Peyer's patch (tissue), 4 donors: ENCODE measurements around the gene CLPTM1L. TPM values are rescaled to one million over a fixed set of nuclear protein-coding genes. Genes with fewer than 3 reads are reported as not detected.
A peak's percentile ranks its signal among the peaks of the same experiment; 100 is the strongest.

Experiments
- DNase-seq, 3 donors: peaks; one replicate each; pipeline ENCODE4 v3.0.0-alpha.2; 2017 to 2019
- H3K27ac ChIP-seq, 4 donors: fragments of 200-600 bp; sonication (generic); one replicate each; pipeline ENCODE4 v1.5.1; 2016 to 2019
- H3K27me3 ChIP-seq, 2 donors: fragments of 200-600 bp; sonication (generic); one replicate each; pipeline ENCODE4 v1.5.1; 2019
- H3K36me3 ChIP-seq, 3 donors: fragments of 200-600 bp; sonication (generic); one replicate each; pipeline ENCODE4 v1.5.1; 2016 to 2019
- H3K4me1 ChIP-seq, 4 donors: fragments of 200-600 bp; sonication (generic); one replicate each; pipeline ENCODE4 v1.5.1; 2016 to 2019
- H3K4me3 ChIP-seq, 4 donors: fragments of 200-600 bp; sonication (generic); 1 replicate in 3 of 4; 2 replicates in 1 of 4; pipeline ENCODE4 v1.5.1; 2016 to 2019; ENCODE audit warnings: mild to moderate bottlenecking in 1 of 4
- H3K9me3 ChIP-seq, 4 donors: fragments of 200-600 bp; sonication (generic); one replicate each; pipeline ENCODE4 v1.5.1; 2016 to 2019; ENCODE audit warnings: mild to moderate bottlenecking in 1 of 4
- POLR2A ChIP-seq, 2 donors: fragments of 450-650 bp; IDR thresholded peaks; one replicate each; pipeline ENCODE4 v1.5.1; 2017; ENCODE audit warnings: antibody characterized with exemption in 2 of 2, mild to moderate bottlenecking in 2 of 2, moderate library complexity in 2 of 2
- total RNA-seq, 4 donors: library from RNA; depleted of rRNA; stranded (reverse); fragments of >200 nt; gene quantifications; one replicate each; pipeline ENCODE4 v1.1.0, GENCODE V29; 2016
- TF ChIP-seq, protein P1 (sequence below), 6 experiments: fragments of 450-650 bp in 4 of 6; fragments of 200-600 bp in 2 of 6; sonication (generic) in 1 of 6; IDR thresholded peaks; one replicate each; pipeline ENCODE4 v1.5.1; 2017 to 2019; ENCODE audit warnings: antibody characterized with exemption in 6 of 6, mild to moderate bottlenecking in 3 of 6, moderate library complexity in 1 of 6

Gene CLPTM1L
- total RNA-seq, 4 donors from 2014 or later, result 115 to 209 (median 143) TPM

DNA sequence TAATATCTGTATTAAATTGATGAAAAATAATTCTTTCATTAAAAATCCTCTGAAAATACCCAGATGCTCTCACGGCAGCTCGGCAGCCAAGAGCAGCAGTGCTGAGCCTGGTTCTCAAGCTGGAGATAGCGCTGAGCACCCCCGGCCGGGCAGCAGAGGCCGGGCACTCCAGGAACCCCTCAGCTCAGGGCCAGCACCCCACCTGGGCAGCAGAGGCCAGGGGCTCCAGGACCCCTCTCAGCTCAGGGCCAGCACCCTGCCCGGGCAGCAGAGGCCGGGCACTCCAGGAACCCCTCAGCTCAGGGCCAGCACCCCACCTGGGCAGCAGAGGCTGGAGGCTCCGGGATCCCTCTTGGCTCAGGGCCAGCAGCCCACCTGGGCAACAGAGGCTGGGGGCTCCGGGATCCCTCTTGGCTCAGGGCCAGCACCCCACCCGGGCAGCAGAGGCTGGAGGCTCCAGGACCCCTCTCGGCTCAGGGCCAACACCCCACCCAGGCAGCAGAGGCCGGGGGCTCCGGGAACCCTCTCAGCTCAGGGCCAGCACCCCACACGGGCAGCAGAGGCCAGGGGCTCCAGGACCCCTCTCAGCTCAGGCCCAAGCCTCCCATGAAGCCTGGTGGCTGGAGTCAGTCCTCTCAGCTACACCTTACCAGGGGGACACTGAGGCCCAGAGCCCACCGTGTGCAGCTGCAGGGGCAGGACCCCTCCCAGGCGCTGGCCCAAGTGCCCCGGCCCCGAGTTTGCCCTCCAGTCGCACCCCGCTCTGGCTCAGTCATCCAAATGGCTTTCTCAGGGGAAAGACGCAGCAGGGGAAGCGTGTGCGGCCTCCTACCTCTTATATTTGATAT, 21.7 kb downstream of the CLPTM1L start:
- no peaks in the 10 kb centered on the region for H3K4me1 ChIP-seq
- DNase-seq, result peak in 2 of 3 donors; percentile 39 to 42
- H3K4me3 ChIP-seq, result no peak overlapping the region
- no peaks in the 10 kb centered on the region for H3K27me3 ChIP-seq
- no peak overlapping the region for H3K27ac ChIP-seq
- H3K36me3 ChIP-seq, result peaks cover 0 to 81% (median 0%) of the 10 kb centered on the region in 3 donors
- H3K9me3 ChIP-seq, result no peaks in the 10 kb centered on the region
- no peak for TF ChIP-seq POLR2A (IDR thresholded peaks at IDR 0.05)
- TF ChIP-seq, protein P1, sequence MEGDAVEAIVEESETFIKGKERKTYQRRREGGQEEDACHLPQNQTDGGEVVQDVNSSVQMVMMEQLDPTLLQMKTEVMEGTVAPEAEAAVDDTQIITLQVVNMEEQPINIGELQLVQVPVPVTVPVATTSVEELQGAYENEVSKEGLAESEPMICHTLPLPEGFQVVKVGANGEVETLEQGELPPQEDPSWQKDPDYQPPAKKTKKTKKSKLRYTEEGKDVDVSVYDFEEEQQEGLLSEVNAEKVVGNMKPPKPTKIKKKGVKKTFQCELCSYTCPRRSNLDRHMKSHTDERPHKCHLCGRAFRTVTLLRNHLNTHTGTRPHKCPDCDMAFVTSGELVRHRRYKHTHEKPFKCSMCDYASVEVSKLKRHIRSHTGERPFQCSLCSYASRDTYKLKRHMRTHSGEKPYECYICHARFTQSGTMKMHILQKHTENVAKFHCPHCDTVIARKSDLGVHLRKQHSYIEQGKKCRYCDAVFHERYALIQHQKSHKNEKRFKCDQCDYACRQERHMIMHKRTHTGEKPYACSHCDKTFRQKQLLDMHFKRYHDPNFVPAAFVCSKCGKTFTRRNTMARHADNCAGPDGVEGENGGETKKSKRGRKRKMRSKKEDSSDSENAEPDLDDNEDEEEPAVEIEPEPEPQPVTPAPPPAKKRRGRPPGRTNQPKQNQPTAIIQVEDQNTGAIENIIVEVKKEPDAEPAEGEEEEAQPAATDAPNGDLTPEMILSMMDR (IDR thresholded peaks at IDR 0.05), result no peak

DNA sequence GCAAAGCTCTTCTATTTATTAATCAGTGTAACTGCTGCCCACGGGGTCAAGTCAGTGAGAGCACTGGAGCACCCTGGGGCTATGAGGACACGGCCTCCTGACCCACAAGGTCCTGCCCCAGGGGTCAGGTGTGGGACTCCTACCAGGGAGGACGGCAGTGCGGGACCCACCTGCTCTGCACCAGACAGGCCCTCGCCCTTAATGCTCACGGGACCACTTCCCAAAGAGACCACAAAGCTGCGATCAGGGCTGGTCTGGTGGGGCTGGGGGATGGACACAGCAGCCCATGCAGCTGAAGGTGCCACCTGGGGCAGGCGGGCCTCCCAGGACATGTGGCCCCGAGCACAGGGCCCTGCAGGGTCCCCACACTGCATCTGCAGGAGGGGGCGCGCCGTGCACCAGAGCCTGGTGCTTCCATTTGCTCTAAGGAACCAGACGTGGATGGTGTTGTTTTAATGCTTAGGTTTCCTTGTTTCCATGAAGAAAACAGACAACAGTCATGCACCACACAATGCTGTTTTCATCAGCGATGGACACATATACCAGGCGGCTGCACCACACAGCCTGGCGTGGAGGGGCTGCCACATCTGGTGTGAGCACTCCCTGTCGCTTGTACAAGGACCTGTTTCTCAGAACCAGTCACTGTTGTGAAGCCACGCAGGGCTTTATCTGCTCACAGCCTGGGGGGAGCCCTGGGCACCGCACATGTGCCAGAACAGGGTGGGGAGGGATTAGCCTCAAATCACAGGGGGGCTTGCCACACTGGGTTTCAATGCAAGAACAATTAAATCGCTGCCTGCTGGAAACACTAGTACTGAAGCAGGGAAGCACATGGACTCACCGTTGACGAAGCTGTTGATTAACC, 22.6 kb downstream of the CLPTM1L start:
- TF ChIP-seq, protein P1 (IDR thresholded peaks at IDR 0.05), result no peak
- TF ChIP-seq POLR2A (IDR thresholded peaks at IDR 0.05), result no peak
- Histone ChIP-seq H3K36me3 (peaks cover 0 to 90% (median 0%) of the 10 kb centered on the region in 3 donors), H3K27me3 (no peaks in the 10 kb centered on the region), H3K27ac (no peak overlapping the region), H3K4me3 (no peak overlapping the region), H3K4me1 (no peaks in the 10 kb centered on the region), H3K9me3 (no peaks in the 10 kb centered on the region)
- peak in 2 of 3 donors; percentile 33 to 37 for DNase-seq

DNA sequence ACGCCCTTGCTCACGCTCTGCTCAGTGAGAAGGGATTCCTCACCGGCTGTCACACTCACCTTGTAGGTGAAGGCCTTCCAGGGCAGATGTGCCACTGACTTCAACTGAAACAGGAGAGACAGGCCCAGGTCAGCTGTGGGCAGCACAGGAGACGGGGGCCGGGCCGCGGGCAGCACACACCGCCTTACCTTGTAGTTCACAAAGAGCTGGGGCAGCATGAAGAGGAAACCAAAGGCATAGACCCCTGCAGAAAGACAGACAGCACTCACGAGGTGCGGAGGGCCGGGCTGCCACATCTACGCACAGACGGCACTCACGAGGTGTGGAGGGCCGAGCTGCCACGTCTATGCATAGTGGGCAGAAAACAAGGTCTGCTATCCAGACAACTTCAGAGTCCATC, 23.3 kb downstream of the CLPTM1L start:
- peaks cover 0 to 4% (median under 1%) of the 10 kb centered on the region in 4 donors for H3K4me1 ChIP-seq
- H3K36me3 ChIP-seq, result peaks cover 0 to 92% (median 0%) of the 10 kb centered on the region in 3 donors
- no peak overlapping the region for H3K27ac ChIP-seq
- no peaks in the 10 kb centered on the region for H3K9me3 ChIP-seq
- TF ChIP-seq, protein P1 (IDR thresholded peaks at IDR 0.05), result no peak
- no peak for TF ChIP-seq POLR2A (IDR thresholded peaks at IDR 0.05)
- peak in 2 of 3 donors; percentile 29 to 36 for DNase-seq
- H3K4me3 ChIP-seq, result no peak overlapping the region
- H3K27me3 ChIP-seq, result no peaks in the 10 kb centered on the region

DNA sequence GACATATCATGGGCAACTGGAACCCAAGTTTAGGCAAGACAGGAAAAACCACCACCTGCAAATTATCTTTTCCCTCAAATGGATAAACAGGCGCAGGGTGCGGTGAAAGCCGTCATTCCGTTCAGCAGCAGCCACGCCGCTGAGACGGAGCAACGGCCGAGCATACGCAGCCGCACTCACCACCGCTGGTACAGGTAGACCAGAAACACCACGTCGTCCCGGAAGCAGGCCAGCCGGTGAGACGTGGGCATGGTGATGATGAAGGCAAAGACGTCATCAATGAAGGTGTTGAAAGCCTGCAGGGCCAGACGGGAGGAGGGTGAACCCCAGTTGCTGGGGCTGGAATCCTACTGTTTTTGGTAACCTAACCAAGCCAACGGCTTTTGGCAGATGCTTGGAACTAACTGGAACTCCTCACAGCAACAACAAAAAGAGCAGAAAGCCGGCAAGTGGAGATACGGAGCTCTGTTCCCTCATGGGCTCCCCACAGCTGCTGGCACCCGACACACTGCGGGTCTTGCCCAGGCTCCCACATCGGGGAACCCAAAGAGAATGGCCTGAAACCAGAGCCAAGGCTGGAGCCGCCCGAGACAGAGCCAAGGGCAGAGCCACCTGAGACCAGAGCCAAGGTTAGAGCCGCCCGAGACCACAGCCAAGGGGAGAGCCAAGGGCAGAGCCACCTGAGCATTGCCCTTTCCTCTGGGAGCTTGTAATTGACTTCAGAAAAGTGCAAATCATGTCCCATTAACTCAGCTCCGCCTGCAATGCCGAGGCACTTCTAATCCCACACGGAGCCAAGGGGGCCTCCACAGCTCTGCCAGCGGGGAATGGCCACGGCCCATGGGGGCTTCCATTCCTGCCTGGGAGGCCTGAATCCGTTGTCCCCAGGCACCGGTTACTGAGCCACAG, 24.2 kb downstream of the CLPTM1L start:
- peak in 1 of 3 donors; percentile 45 for DNase-seq
- no peak overlapping the region for H3K4me3 ChIP-seq
- peaks cover 0 to 87% (median 0%) of the 10 kb centered on the region in 3 donors for H3K36me3 ChIP-seq
- H3K4me1 ChIP-seq, result peaks cover 0 to 13% (median 2%) of the 10 kb centered on the region in 4 donors
- no peak for TF ChIP-seq POLR2A (IDR thresholded peaks at IDR 0.05)
- TF ChIP-seq, protein P1 (IDR thresholded peaks at IDR 0.05), result no peak
- H3K9me3 ChIP-seq, result no peaks in the 10 kb centered on the region
- no peak overlapping the region for H3K27ac ChIP-seq
- H3K27me3 ChIP-seq, result no peaks in the 10 kb centered on the region
